Measurements from ENCODE around the gene NDUFB8.

GRCh38 chr10:100483876-100484666 lies 45.6 kb downstream of the NDUFB8 start:
- no peak for TF ChIP-seq CTCF (IDR thresholded peaks at IDR 0.05)
- no peak for TF ChIP-seq EZH2 (IDR thresholded peaks at IDR 0.05)
